Activated T-helper 2 cell treated with anti-CD3 and anti-CD28 coated beads, Interferon-gamma antibody, Interleukin-2, Interleukin-4, amounts not matched to agents 10 μg/mL and 5 μg/mL and 100 μg/mL, durations not matched to agents 14 hours and 24 hours and 36 hours (primary cell): ENCODE results near the gene PIP5K1B. TPM values are rescaled to one million over a fixed set of nuclear protein-coding genes. Genes with fewer than 3 reads are reported as not detected.

Experiments
- DNase-seq: peaks from one replicate; pipeline ENCODE4 v3.0.0; 2021; ENCODE audit warnings: low spot score
- H3K27ac Mint-ChIP-seq: one replicate; pipeline ENCODE4 v1.8.0; 2021; ENCODE audit warnings: mixed read lengths
- H3K27me3 Mint-ChIP-seq: one replicate; pipeline ENCODE4 v1.8.0; 2021; ENCODE audit warnings: low read depth, mixed read lengths
- H3K36me3 Mint-ChIP-seq: one replicate; pipeline ENCODE4 v1.8.0; 2021; ENCODE audit warnings: low read depth, mixed read lengths
- H3K4me1 Mint-ChIP-seq: one replicate; pipeline ENCODE4 v1.8.0; 2021; ENCODE audit warnings: low read depth, mixed read lengths
- H3K4me3 Mint-ChIP-seq: one replicate; pipeline ENCODE4 v1.8.0; 2021; ENCODE audit warnings: low read depth, mild to moderate bottlenecking, moderate library complexity, mixed read lengths
- H3K9me3 Mint-ChIP-seq: one replicate; pipeline ENCODE4 v1.8.0; 2021; ENCODE audit warnings: mixed read lengths
- intact Hi-C: fragments of 100-400 bp; cut with micrococcal nuclease; formaldehyde crosslinking; loops from one replicate; pipeline ENCODE4 v1.15.1; 2023
- total RNA-seq: library from RNA; stranded (reverse); gene quantifications from 2 replicates; pipeline ENCODE4 v1.2.3, GENCODE V29; 2022

The PIP5K1B gene
- total RNA-seq, 1 donor from 2014 or later = 76.2 TPM

DNA sequence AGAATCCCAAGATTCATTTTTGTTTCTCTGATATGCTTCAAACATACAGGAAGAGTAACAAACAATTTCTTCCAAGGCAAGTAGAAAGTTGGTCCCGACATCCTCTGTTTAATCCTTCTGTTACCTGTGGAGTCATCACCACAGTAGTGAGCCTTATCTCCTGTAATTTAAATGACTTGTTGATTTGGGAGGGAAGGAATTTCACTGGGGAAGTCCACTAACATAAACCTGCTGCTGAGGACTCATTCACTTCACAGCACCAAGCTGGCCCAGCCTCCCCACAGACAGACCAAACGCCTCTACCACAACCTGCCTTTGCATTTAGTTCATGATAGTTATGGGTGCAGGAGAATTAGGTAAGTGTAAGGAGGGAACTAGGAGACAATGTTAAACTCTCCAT, 245.6 kb downstream of the PIP5K1B start:
- peaks cover 78% of the 10 kb centered on the region for H3K4me1 Mint-ChIP-seq
- no peak for DNase-seq
- H3K27me3 Mint-ChIP-seq = no peaks in the 10 kb centered on the region
- H3K27ac Mint-ChIP-seq = peak overlapping the region; percentile 74
- no peaks in the 10 kb centered on the region for H3K9me3 Mint-ChIP-seq
- H3K36me3 Mint-ChIP-seq = peaks cover 72% of the 10 kb centered on the region
- intact Hi-C loops = loop anchor here (5.0 kb wide), 1 partner anchor 77 kb away; no protein-coding TSS in a partner anchor
- H3K4me3 Mint-ChIP-seq = no peak overlapping the region

DNA sequence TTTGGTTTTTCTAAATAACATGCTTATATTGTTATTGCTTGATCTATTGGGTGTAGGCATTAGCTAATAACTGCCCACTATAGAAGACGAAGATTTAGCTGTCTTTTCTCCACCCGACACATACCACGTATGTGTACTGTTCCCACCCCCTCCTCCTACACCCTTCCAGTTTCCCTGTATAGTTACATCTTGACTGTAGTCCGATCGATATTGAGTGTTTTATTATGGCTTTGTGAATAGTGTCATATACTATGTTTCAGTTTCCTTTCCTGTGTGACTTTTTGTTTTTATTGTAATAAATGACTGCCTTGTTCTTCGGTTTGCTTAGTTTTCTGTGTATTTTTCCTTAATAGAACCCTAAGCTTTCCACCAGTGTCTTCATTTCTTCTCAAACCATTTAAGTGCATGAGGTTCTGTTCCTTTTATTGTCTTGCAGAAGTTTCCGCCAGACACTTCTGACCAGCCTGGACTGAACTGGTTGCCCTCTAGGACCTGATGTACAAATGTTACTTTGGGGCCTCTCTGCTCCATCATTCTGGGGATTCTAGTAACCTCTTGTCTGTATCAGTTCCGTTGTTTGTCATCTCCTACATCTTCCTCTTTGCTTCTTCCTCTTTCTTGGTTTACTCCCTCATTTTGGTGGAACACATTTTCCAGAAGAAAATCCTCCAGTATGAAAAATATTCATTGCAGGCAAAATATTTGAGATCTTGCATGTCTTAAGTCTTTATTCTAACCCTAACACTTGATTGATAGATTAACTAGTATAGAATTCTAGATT, 247.0 kb downstream of the PIP5K1B start:
- H3K9me3 Mint-ChIP-seq = peaks cover 2% of the 10 kb centered on the region
- no peaks in the 10 kb centered on the region for H3K27me3 Mint-ChIP-seq
- DNase-seq = no peak
- H3K4me1 Mint-ChIP-seq = peaks cover 81% of the 10 kb centered on the region
- intact Hi-C loops = loop anchor here (1.0 to 5.0 kb wide), 3 partner anchors 27 to 299 kb away; no protein-coding TSS in a partner anchor
- H3K4me3 Mint-ChIP-seq = peak overlapping the region; percentile 2
- H3K36me3 Mint-ChIP-seq = peaks cover 68% of the 10 kb centered on the region
- peak overlapping the region; percentile 80 for H3K27ac Mint-ChIP-seq

GRCh38 chr9:68953771-68954170, 248.7 kb downstream of the PIP5K1B start:
- peaks cover 69% of the 10 kb centered on the region for H3K36me3 Mint-ChIP-seq
- intact Hi-C loops = loop anchor here (5.0 kb wide), 1 partner anchor 74 kb away; no protein-coding TSS in a partner anchor
- peaks cover 75% of the 10 kb centered on the region for H3K4me1 Mint-ChIP-seq
- H3K27me3 Mint-ChIP-seq = no peaks in the 10 kb centered on the region
- H3K9me3 Mint-ChIP-seq = peaks cover 4% of the 10 kb centered on the region
- DNase-seq = no peak
- H3K4me3 Mint-ChIP-seq = no peak overlapping the region
- H3K27ac Mint-ChIP-seq = peak overlapping the region; percentile 84

GRCh38 chr9:68955330-68955729, 250.3 kb downstream of the PIP5K1B start:
- H3K36me3 Mint-ChIP-seq = peaks cover 67% of the 10 kb centered on the region
- peak overlapping the region; percentile 84 for H3K27ac Mint-ChIP-seq
- H3K4me1 Mint-ChIP-seq = peaks cover 69% of the 10 kb centered on the region
- intact Hi-C loops = loop anchor here (1.0 kb wide), 1 partner anchor 19 kb away; no protein-coding TSS in a partner anchor
- no peaks in the 10 kb centered on the region for H3K27me3 Mint-ChIP-seq
- H3K4me3 Mint-ChIP-seq = peak overlapping the region; percentile 24
- DNase-seq = no peak
- peaks cover 12% of the 10 kb centered on the region for H3K9me3 Mint-ChIP-seq

- intact Hi-C loops = no loop called here
- no peaks in the 10 kb centered on the region for H3K27me3 Mint-ChIP-seq
Observed at GRCh38 chr9:68957479-68957878, 252.4 kb downstream of the PIP5K1B start.

DNA sequence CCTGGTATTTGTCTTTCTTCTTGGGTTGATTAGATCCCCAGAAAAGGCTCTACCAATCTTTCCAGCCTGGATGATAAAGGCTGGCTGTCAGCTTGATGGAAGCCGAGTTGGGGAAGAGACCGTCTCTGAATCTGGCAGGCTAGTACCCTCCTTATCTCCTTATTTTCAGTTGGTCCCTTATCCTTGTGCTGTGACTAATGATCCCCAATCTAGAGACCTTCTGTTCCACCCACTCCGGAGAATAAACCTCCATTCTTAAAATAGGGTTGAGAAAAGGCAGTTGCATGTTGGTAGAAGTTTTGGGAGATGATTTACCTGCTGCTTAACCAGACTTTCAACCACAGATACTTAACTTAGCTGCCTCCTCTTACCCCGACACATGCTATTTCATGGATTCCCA, 256.5 kb downstream of the PIP5K1B start:
- DNase-seq = no peak
- Mint-ChIP-seq H3K27ac (peak overlapping the region; percentile 43), H3K36me3 (peaks cover 71% of the 10 kb centered on the region), H3K4me1 (peaks cover 39% of the 10 kb centered on the region), H3K4me3 (no peak overlapping the region), H3K9me3 (peaks cover 15% of the 10 kb centered on the region), H3K27me3 (no peaks in the 10 kb centered on the region)
- intact Hi-C loops = no loop called here

More at GRCh38 chr9:68957479-68957878, 252.4 kb downstream of the PIP5K1B start:
- Mint-ChIP-seq H3K4me1 (peaks cover 58% of the 10 kb centered on the region), H3K9me3 (peaks cover 15% of the 10 kb centered on the region), H3K27ac (no peak overlapping the region), H3K4me3 (no peak overlapping the region), H3K36me3 (peaks cover 66% of the 10 kb centered on the region)
- DNase-seq = no peak

DNA sequence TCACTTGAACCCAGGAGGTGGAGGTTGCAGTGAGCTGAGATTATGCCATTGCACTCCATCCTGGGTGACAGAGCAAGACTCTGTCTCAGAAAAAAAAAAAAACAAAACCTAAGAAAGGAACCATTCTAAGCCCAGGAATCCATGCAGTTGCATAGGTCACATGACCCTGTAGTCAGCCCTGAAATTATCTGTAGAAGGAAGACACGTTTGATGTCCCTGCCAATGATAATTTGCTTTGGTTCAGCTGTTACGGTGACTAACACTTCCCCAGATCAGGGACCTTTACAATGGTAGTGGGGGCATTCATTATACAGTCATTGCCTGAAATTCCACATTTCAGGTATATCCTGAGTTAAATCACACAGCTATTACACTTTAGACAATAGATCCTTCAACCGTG, 258.4 kb downstream of the PIP5K1B start:
- H3K27me3 Mint-ChIP-seq = no peaks in the 10 kb centered on the region
- DNase-seq = no peak
- intact Hi-C loops = no loop called here
- peaks cover 11% of the 10 kb centered on the region for H3K9me3 Mint-ChIP-seq
- no peak overlapping the region for H3K4me3 Mint-ChIP-seq
- peaks cover 34% of the 10 kb centered on the region for H3K4me1 Mint-ChIP-seq
- no peak overlapping the region for H3K27ac Mint-ChIP-seq
- H3K36me3 Mint-ChIP-seq = peaks cover 70% of the 10 kb centered on the region

DNA sequence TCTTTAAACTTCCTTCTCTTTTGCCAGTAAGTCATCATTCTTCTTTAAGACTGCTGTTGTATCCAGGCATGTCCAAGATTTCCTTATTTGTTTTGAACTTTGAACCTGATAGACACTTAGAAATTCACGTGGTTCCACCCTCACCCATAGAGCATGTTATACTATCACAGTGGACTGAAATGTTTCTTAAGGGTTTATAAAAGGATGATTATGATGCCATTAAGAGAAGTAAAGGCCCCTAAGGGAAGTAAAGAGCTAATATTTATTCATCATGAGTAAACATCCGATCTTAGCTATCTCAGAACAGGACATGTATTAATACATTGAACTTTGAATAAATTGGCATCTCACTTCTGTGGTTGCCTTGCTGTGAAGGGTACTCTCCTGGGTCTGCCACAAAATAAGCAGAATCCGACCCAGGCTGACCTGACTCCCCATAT, 259.1 kb downstream of the PIP5K1B start:
- Mint-ChIP-seq H3K36me3 (peaks cover 67% of the 10 kb centered on the region), H3K4me1 (peaks cover 32% of the 10 kb centered on the region), H3K27ac (peak overlapping the region; percentile 24), H3K27me3 (no peaks in the 10 kb centered on the region), H3K4me3 (no peak overlapping the region), H3K9me3 (peaks cover 11% of the 10 kb centered on the region)
- no peak for DNase-seq
- intact Hi-C loops = no loop called here

- intact Hi-C loops = no loop called here
Observed at GRCh38 chr9:68964765-68965164, 259.7 kb downstream of the PIP5K1B start.

GRCh38 chr9:68966496-68966944, 261.5 kb downstream of the PIP5K1B start:
- H3K4me3 Mint-ChIP-seq = no peak overlapping the region
- peaks cover 31% of the 10 kb centered on the region for H3K4me1 Mint-ChIP-seq
- H3K27ac Mint-ChIP-seq = peak overlapping the region; percentile 8
- H3K27me3 Mint-ChIP-seq = no peaks in the 10 kb centered on the region
- peaks cover 2% of the 10 kb centered on the region for H3K9me3 Mint-ChIP-seq
- H3K36me3 Mint-ChIP-seq = peaks cover 72% of the 10 kb centered on the region
- DNase-seq = no peak
- intact Hi-C loops = no loop called here

More at GRCh38 chr9:68964765-68965164, 259.7 kb downstream of the PIP5K1B start:
- Mint-ChIP-seq H3K36me3 (peaks cover 68% of the 10 kb centered on the region), H3K4me3 (no peak overlapping the region), H3K27me3 (no peaks in the 10 kb centered on the region), H3K9me3 (peaks cover 9% of the 10 kb centered on the region), H3K4me1 (peaks cover 31% of the 10 kb centered on the region), H3K27ac (no peak overlapping the region)
- no peak for DNase-seq

DNA sequence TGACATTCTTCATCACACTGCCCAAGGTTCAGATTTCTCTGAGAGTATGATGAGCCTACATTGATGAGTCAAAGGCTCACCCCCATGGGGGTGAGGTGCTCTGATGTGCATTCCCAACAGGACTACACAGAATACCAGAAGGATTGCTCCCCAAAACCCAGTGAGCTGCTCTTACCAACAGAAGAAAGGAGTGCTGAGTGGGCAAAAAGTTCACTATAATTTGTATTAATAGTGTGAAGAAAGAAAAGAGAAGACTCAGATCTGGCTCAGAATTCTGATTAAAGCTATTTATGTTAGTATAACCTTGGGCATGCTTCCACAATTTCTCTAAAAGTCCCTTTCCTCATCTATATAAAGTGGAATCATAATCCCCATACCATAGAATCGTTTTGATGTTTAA, 262.8 kb downstream of the PIP5K1B start:
- intact Hi-C loops = no loop called here
- H3K27me3 Mint-ChIP-seq = no peaks in the 10 kb centered on the region
- no peak for DNase-seq
- H3K9me3 Mint-ChIP-seq = peaks cover 8% of the 10 kb centered on the region
- H3K4me3 Mint-ChIP-seq = no peak overlapping the region
- H3K27ac Mint-ChIP-seq = no peak overlapping the region
- peaks cover 75% of the 10 kb centered on the region for H3K36me3 Mint-ChIP-seq
- H3K4me1 Mint-ChIP-seq = peaks cover 37% of the 10 kb centered on the region

DNA sequence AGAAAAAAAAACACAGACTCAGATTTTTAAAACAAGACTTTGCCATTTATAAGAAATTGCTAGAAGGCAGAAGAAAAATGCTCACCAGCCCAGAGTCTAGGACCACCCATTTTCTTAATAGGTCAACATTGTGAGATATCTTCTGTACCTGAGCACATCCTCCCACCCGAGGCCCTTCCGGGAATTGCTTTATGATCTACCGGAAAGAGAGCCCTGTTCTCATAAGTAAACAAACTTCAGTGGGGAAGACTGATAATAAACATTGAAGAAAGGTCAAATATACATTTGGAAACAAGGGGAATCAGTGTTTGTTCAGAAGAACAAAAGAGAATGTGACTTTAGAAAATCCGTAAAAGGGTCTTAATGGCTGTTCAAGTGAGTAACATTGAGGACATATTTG, 264.5 kb downstream of the PIP5K1B start:
- Mint-ChIP-seq H3K4me3 (no peak overlapping the region), H3K9me3 (peaks cover 8% of the 10 kb centered on the region), H3K4me1 (peaks cover 46% of the 10 kb centered on the region), H3K36me3 (peaks cover 70% of the 10 kb centered on the region), H3K27ac (peak overlapping the region; percentile 55), H3K27me3 (no peaks in the 10 kb centered on the region)
- DNase-seq = no peak
- intact Hi-C loops = no loop called here

DNA sequence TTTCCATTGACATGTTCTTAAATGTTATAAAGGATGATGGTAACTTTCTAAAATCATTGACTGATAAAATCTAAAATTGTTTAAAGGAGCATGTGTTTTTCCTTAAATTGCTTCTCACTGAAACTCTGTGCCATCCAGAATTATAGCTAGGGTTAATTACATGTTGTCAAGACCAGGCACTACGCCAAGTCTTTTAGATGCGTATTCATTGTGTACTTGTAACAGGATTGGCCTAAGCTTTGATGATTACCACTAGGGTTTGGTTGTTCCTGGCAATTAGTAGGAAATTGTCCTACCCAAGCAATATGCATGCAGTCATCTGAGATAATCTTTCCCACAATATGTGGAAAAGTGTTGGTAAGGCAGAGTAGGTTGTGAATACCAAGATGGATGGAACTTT, 265.1 kb downstream of the PIP5K1B start:
- H3K9me3 Mint-ChIP-seq = peaks cover 8% of the 10 kb centered on the region
- no peak overlapping the region for H3K27ac Mint-ChIP-seq

More for the DNA sequence above, 265.1 kb downstream of the PIP5K1B start:
- Mint-ChIP-seq H3K27me3 (no peaks in the 10 kb centered on the region), H3K4me3 (no peak overlapping the region), H3K36me3 (peaks cover 69% of the 10 kb centered on the region), H3K4me1 (peaks cover 48% of the 10 kb centered on the region)
- no peak for DNase-seq
- intact Hi-C loops = loop anchor here (5.0 kb wide), 2 partner anchors 67 to 253 kb away; partner anchors contain the start of gene FXN
